HG02623 (cell line): Measurements from ENCODE around the gene ZC4H2.
"Not testable (repeated sequence)": the region's sequence is repeated elsewhere in the genome, so short reads cannot be mapped to it uniquely, and the experiment has no call there.

ENCODE experiments used
- ATAC-seq: cut with Tn5 transposase; IDR thresholded peaks from one replicate; pipeline ENCODE4 v1.9.1; 2021; ENCODE audit warnings: moderate library complexity; ENCODE audit not compliant: unreplicated experiment

ZC4H2 gene, protein sequence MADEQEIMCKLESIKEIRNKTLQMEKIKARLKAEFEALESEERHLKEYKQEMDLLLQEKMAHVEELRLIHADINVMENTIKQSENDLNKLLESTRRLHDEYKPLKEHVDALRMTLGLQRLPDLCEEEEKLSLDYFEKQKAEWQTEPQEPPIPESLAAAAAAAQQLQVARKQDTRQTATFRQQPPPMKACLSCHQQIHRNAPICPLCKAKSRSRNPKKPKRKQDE

DNA sequence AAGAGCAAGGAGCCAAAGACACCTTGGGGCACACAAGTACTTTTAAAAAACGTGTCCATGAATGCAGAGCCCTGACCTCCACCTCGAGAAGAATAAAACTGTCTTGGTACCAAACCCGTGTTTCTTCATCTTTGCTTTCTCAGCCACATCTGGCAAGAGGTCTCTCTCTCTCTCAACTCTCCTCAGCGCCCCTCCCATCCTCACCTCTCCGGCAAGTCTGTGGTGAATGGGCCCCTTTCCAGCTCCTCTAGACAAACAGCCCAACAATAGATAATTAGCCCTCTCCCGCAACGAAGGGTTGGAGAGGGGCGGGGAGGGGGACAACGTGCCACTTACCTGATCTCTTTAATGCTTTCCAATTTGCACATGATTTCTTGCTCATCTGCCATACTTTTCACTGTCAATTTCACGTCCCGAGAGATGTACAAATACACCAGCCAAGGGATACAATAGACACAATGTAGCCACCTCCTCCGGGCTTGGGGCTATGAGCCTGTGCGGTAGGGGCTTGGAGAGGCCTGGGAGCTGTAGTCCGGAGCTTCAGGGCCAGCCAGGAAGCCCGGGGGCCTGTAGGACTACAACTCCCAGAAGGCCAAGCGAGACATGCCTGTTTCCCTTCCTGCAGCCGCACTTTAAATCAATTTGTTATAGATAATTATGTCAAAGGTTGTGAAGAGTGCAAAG, at the start of gene ZC4H2:
Gene ZC4H2 (minus strand): TSS at position 462 of the 684 bp plus-strand sequence. CDS start 73 bp downstream, at position 389.
- ATAC-seq = peak; percentile 100

DNA sequence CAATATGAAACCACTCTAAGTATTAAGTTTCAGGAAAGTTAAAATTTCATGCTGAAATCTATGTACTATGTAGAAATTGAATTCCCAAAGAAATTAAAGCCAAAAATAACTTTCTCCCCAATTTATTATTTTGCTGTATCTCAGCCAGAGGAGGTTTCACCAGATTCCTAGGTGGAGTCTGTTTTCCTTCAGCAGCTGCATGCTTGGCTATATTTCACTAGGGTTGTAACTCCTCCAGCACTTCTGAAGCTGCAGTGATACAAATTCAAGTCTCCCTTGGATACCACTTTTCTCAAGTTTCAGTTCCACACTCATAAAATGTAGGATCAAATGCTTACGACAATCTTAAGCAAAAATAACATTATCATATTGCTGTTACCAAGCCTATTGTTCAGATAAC, 41.2 kb upstream of the ZC4H2 start:
- ATAC-seq = no peak

- no peak for ATAC-seq
Observed at GRCh38 chrX:65014230-65014629, 38.0 kb upstream of the ZC4H2 start.

GRCh38 chrX:65009459-65009858, 33.2 kb upstream of the ZC4H2 start:
- no peak for ATAC-seq

- ATAC-seq = not testable (repeated sequence)
Observed at GRCh38 chrX:65002208-65002607, 26.0 kb upstream of the ZC4H2 start.

GRCh38 chrX:64996805-64997204, 20.6 kb upstream of the ZC4H2 start:
- no peak for ATAC-seq

GRCh38 chrX:64994131-64994798, 18.0 kb upstream of the ZC4H2 start:
- ATAC-seq = no peak

- ATAC-seq = no peak
Observed at GRCh38 chrX:64977830-64978229, 1.6 kb upstream of the ZC4H2 start.

GRCh38 chrX:64977051-64977450, 801 bp upstream of the ZC4H2 start:
- ATAC-seq = no peak

GRCh38 chrX:64976673-64977040, 407 bp upstream of the ZC4H2 start:
- peak; percentile 30 for ATAC-seq

DNA sequence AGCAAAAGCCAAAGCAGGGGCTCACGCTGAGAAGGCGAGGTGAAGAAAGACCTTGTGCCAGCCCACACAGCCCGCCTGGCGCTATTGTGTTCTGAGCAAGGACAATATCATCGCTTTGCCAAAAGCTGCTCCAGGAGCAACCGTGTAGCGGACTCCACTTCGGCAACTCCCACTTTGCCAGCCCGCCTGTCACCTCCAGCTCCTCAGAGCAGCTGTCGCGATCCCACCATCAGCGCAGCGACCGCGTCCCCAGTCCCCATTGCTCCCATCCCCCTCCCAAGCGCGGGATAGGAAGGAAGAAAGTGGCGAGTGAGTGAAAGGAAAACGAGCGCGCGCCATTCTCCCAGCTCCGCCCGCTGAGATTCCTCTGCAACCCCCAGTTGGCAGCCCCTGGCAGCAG, 759 bp downstream of the ZC4H2 start:
- no peak for ATAC-seq

DNA sequence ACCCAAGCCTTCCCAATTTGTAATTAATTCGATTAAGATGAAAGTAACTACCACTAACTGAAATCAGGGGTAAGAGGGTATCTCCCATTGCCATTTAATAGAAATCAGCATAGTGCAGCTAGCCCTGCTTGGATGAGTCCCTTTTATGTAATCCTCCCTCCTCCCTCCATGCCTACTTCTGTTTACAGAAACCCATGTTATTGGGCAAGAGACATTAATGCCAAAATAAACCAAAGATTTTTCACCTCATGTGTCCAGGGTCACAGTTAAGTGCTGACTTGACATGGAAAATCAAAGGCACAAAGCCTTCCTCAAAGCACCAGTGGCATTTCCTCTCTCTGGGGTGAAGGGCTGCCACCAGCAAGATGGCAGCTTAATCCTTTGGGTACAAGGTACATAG, 50.8 kb downstream of the ZC4H2 start:
- no peak for ATAC-seq

GRCh38 chrX:64908121-64908520, 68.1 kb downstream of the ZC4H2 start:
- ATAC-seq = no peak

DNA sequence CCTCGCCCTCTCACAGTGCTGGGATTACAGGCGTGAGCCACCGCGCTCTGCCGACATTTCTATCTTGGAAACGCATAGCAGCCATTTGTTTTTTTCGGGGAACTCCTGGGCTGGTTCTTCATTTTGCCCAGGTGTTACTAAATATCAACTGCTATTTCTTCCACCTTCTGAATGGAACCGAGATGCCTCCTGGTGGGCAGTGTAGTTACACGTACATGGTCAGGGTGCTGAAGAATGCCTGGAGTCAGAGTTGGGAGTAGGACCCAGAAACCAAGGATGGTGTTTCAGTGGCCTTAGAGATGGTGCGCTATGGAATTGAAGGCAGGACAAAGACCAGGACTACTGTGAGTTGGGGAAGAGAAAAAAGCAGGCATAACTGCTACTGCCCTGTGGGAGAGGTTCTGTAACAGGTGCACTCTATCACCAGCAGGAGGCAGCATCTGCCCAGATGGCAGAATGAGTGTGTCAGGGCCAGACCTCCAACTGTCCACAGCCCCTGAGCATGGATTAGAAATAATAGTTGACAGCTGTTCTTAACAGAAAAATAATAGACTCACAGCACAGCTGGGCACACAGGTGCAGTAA, 81.7 kb downstream of the ZC4H2 start:
- ATAC-seq = no peak

DNA sequence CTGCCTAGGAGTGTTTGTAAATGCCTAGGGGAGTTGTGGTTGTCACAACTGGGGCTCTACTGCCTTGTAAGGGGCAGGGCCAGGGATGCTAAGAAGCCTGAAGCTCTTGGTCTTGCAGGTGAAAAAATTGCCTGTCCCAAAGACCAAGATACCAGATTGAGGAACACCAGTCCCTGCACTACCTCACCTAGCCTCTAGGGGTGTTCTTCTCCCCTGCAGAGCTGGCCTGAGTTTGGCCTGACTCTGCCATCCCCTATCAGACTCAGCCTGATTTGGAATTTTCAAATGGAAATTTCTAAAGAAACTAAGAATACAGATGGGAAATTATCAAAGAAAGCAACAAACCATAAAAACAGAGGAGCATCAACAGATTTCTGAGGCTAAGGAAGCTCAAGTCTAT, 90.4 kb downstream of the ZC4H2 start:
- ATAC-seq = no peak

DNA sequence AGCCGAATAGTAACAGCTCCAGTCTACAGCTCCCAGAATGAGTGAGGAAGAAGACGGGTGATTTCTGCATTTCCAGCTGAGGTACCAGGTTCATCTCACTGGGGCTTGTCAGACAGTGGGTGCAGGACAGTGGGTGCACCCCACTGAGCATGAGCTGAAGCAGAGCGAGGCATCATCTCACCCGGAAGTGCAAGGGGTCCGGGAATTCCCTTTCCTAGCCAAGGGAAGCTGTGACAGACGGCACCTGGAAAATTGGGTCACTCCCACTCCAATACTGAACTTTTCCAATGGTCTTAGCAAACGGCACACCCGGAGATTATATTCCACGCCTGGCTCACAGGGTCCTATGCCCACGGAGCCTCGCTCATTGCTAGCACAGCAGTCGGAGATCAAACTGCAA, 97.5 kb downstream of the ZC4H2 start:
- not testable (repeated sequence) for ATAC-seq

DNA sequence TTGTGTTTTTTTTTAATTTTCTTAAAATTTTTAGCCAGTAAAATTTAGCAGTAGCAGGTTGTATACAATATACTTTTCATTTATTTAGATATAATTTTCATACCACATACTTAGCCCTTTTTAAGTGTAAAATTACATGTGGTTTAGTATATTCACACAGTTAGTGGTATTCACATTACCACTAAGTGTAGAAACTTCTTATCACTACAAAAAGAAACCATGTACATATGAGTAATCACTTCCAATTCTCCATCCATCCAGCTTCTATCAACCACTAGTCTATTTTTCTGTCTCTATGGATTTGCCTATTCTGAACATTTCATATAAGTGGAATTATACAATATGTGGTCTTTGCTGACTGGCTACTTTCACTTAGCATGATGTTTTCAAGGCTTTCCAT, 109.0 kb downstream of the ZC4H2 start:
- ATAC-seq = no peak
